Heart left ventricle (tissue), 13 donors: ENCODE measurements around the gene UHRF2.

ENCODE experiments used
- POLR2A ChIP-seq, 2 donors: fragments of 450-650 bp; IDR thresholded peaks; one replicate each; pipeline ENCODE4 v1.6.1; 2017; ENCODE audit warnings: antibody characterized with exemption in 2 of 2, mild to moderate bottlenecking in 2 of 2, moderate library complexity in 2 of 2
- TF ChIP-seq, protein P1 (sequence below), 12 donors: fragments of 200-600 bp; sonication (generic) in 4 of 12; IDR thresholded peaks; one replicate each; pipeline versions ENCODE4 v1.5.0 to v1.8.0; 2018 to 2022; ENCODE audit warnings: antibody characterized with exemption in 12 of 12, mild to moderate bottlenecking in 5 of 12
- donor health status: ischemic (EF 13 %, LVEDD 7.1; RV severe dilation, severe dysfunction).
- donor health status: DM: no; HTN: yes; CAD: no.
- donor health status: DM: no; HTN: no; CAD: no.
- donor health status: ischemic (EF 25% LVEDD 6.9; RV normal size, moderate dysfunction).
- donor health status: ischemic (EF 25% LVEDD 5.7; RV mildly dilated, moderate dysfunction).
- donor health status: ischemic (EF 35%, LVEDD 5.7; RV mildly dilated, moderate dysfunction).
- donor health status: nonischemic (EF 11% LVEDD 7.7; RV severe dilation, severe dysfunction).
- donor health status: DM: yes; HTN: yes; CAD: no.
- donor health status: PGD.
- donor health status: ischemic (EF 29% LVEDD 5.4; RV normal size, mild dysfunction).
- donor health status: nonischemic (EF 23%, LVEDD 6.1; RV moderate dilation, normal function).

DNA sequence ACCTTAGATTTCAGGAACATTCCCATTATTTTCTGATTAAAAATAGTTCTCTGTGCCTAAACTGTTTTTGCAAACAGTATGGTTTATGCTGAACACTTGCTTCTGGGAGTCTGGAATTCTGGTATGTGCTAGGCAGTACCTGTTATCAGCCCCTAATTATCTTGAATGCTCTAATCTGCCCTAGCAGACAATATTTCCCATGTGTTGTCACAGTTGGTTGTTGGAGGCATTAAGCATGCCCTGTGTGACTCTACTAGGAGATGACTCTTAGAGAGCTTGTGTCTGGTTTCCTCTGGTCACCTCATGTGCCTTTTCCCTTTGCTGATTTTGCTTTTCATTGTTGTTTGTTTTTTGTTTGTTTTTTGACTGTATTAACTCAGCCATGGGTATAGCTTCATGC, 36.6 kb downstream of the UHRF2 start:
- TF ChIP-seq, protein P1, sequence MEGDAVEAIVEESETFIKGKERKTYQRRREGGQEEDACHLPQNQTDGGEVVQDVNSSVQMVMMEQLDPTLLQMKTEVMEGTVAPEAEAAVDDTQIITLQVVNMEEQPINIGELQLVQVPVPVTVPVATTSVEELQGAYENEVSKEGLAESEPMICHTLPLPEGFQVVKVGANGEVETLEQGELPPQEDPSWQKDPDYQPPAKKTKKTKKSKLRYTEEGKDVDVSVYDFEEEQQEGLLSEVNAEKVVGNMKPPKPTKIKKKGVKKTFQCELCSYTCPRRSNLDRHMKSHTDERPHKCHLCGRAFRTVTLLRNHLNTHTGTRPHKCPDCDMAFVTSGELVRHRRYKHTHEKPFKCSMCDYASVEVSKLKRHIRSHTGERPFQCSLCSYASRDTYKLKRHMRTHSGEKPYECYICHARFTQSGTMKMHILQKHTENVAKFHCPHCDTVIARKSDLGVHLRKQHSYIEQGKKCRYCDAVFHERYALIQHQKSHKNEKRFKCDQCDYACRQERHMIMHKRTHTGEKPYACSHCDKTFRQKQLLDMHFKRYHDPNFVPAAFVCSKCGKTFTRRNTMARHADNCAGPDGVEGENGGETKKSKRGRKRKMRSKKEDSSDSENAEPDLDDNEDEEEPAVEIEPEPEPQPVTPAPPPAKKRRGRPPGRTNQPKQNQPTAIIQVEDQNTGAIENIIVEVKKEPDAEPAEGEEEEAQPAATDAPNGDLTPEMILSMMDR (IDR thresholded peaks at IDR 0.05), result no peak
- no peak for TF ChIP-seq POLR2A (IDR thresholded peaks at IDR 0.05)
